ENCODE data around the gene GALNT11.

The GALNT11 gene

GRCh38 chr7:152090747-152091146 is 65.3 kb downstream of the GALNT11 start:
- no peak for FAIRE-seq
- no peak for TF ChIP-seq PAX5 (IDR thresholded peaks at IDR 0.05; ENCODE audit: insufficient read depth, low read length, severe bottlenecking)
- TF ChIP-seq POLR2A (IDR thresholded peaks at IDR 0.05; ENCODE audit: low read depth, low read length): no peak
- TF ChIP-seq TAF1 (IDR thresholded peaks at IDR 0.05; ENCODE audit: low read depth, low read length): no peak
- TF ChIP-seq SPI1 (IDR thresholded peaks at IDR 0.05; ENCODE audit: low read depth, low read length): no peak
- TF ChIP-seq POLR2AphosphoS5 (IDR thresholded peaks at IDR 0.05; ENCODE audit: low read depth, low read length): no peak
- no peak for TF ChIP-seq POU2F2 (IDR thresholded peaks at IDR 0.05; ENCODE audit: low read depth, low read length)
- no peak for DNase-seq (ENCODE audit: insufficient read length, low spot score)

- no peak for FAIRE-seq
- DNase-seq (ENCODE audit: insufficient read length, low spot score): no peak
- TF ChIP-seq POU2F2 (IDR thresholded peaks at IDR 0.05; ENCODE audit: low read depth, low read length) (no peak), TAF1 (IDR thresholded peaks at IDR 0.05; ENCODE audit: low read depth, low read length) (no peak), POLR2AphosphoS5 (IDR thresholded peaks at IDR 0.05; ENCODE audit: low read depth, low read length) (no peak), SPI1 (IDR thresholded peaks at IDR 0.05; ENCODE audit: low read depth, low read length) (no peak), PAX5 (IDR thresholded peaks at IDR 0.05; ENCODE audit: insufficient read depth, low read length, severe bottlenecking) (no peak), POLR2A (IDR thresholded peaks at IDR 0.05; ENCODE audit: low read depth, low read length) (no peak)
Observed at GRCh38 chr7:152093717-152094116, 68.2 kb downstream of the GALNT11 start.

- TF ChIP-seq POU2F2 (IDR thresholded peaks at IDR 0.05; ENCODE audit: low read depth, low read length) (no peak), SPI1 (IDR thresholded peaks at IDR 0.05; ENCODE audit: low read depth, low read length) (no peak), POLR2AphosphoS5 (IDR thresholded peaks at IDR 0.05; ENCODE audit: low read depth, low read length) (no peak), PAX5 (IDR thresholded peaks at IDR 0.05; ENCODE audit: insufficient read depth, low read length, severe bottlenecking) (no peak), POLR2A (IDR thresholded peaks at IDR 0.05; ENCODE audit: low read depth, low read length) (no peak), TAF1 (IDR thresholded peaks at IDR 0.05; ENCODE audit: low read depth, low read length) (no peak)
- FAIRE-seq (no peak), DNase-seq (ENCODE audit: insufficient read length, low spot score) (no peak)
Observed at GRCh38 chr7:152095771-152096170, 70.3 kb downstream of the GALNT11 start.

- FAIRE-seq (no peak), DNase-seq (ENCODE audit: insufficient read length, low spot score) (no peak)
- no peak for TF ChIP-seq PAX5 (IDR thresholded peaks at IDR 0.05; ENCODE audit: insufficient read depth, low read length, severe bottlenecking)
- no peak for TF ChIP-seq SPI1 (IDR thresholded peaks at IDR 0.05; ENCODE audit: low read depth, low read length)
- TF ChIP-seq TAF1 (IDR thresholded peaks at IDR 0.05; ENCODE audit: low read depth, low read length): no peak
- no peak for TF ChIP-seq POLR2A (IDR thresholded peaks at IDR 0.05; ENCODE audit: low read depth, low read length)
- no peak for TF ChIP-seq POU2F2 (IDR thresholded peaks at IDR 0.05; ENCODE audit: low read depth, low read length)
- TF ChIP-seq POLR2AphosphoS5 (IDR thresholded peaks at IDR 0.05; ENCODE audit: low read depth, low read length): no peak
Observed at GRCh38 chr7:152097330-152097729, 71.9 kb downstream of the GALNT11 start.

GRCh38 chr7:152103066-152103465 is 77.6 kb downstream of the GALNT11 start:
- no peak for DNase-seq (ENCODE audit: insufficient read length, low spot score)
- TF ChIP-seq PAX5 (IDR thresholded peaks at IDR 0.05; ENCODE audit: insufficient read depth, low read length, severe bottlenecking) (no peak), POLR2A (IDR thresholded peaks at IDR 0.05; ENCODE audit: low read depth, low read length) (no peak), POLR2AphosphoS5 (IDR thresholded peaks at IDR 0.05; ENCODE audit: low read depth, low read length) (no peak), TAF1 (IDR thresholded peaks at IDR 0.05; ENCODE audit: low read depth, low read length) (no peak), SPI1 (IDR thresholded peaks at IDR 0.05; ENCODE audit: low read depth, low read length) (no peak), POU2F2 (IDR thresholded peaks at IDR 0.05; ENCODE audit: low read depth, low read length) (no peak)
- FAIRE-seq: no peak

- TF ChIP-seq SPI1 (IDR thresholded peaks at IDR 0.05; ENCODE audit: low read depth, low read length) (no peak), TAF1 (IDR thresholded peaks at IDR 0.05; ENCODE audit: low read depth, low read length) (no peak), POLR2AphosphoS5 (IDR thresholded peaks at IDR 0.05; ENCODE audit: low read depth, low read length) (no peak), POLR2A (IDR thresholded peaks at IDR 0.05; ENCODE audit: low read depth, low read length) (no peak), PAX5 (IDR thresholded peaks at IDR 0.05; ENCODE audit: insufficient read depth, low read length, severe bottlenecking) (no peak), POU2F2 (IDR thresholded peaks at IDR 0.05; ENCODE audit: low read depth, low read length) (no peak)
- DNase-seq (ENCODE audit: insufficient read length, low spot score): no peak
- no peak for FAIRE-seq
Observed at GRCh38 chr7:152103691-152104090, 78.2 kb downstream of the GALNT11 start.

- no peak for DNase-seq (ENCODE audit: insufficient read length, low spot score)
- no peak for FAIRE-seq
- TF ChIP-seq SPI1 (IDR thresholded peaks at IDR 0.05; ENCODE audit: low read depth, low read length) (no peak), TAF1 (IDR thresholded peaks at IDR 0.05; ENCODE audit: low read depth, low read length) (no peak), PAX5 (IDR thresholded peaks at IDR 0.05; ENCODE audit: insufficient read depth, low read length, severe bottlenecking) (no peak), POLR2A (IDR thresholded peaks at IDR 0.05; ENCODE audit: low read depth, low read length) (no peak), POLR2AphosphoS5 (IDR thresholded peaks at IDR 0.05; ENCODE audit: low read depth, low read length) (no peak), POU2F2 (IDR thresholded peaks at IDR 0.05; ENCODE audit: low read depth, low read length) (no peak)
Observed at GRCh38 chr7:152105205-152105604, 79.7 kb downstream of the GALNT11 start.

- DNase-seq (ENCODE audit: insufficient read length, low spot score) (no peak), FAIRE-seq (no peak)
- TF ChIP-seq TAF1 (IDR thresholded peaks at IDR 0.05; ENCODE audit: low read depth, low read length) (no peak), POLR2A (IDR thresholded peaks at IDR 0.05; ENCODE audit: low read depth, low read length) (no peak), PAX5 (IDR thresholded peaks at IDR 0.05; ENCODE audit: insufficient read depth, low read length, severe bottlenecking) (no peak), POU2F2 (IDR thresholded peaks at IDR 0.05; ENCODE audit: low read depth, low read length) (no peak), POLR2AphosphoS5 (IDR thresholded peaks at IDR 0.05; ENCODE audit: low read depth, low read length) (no peak), SPI1 (IDR thresholded peaks at IDR 0.05; ENCODE audit: low read depth, low read length) (no peak)
Observed at GRCh38 chr7:152106990-152107389, 81.5 kb downstream of the GALNT11 start.

- DNase-seq (ENCODE audit: insufficient read length, low spot score) (no peak), FAIRE-seq (no peak)
- TF ChIP-seq POLR2A (IDR thresholded peaks at IDR 0.05; ENCODE audit: low read depth, low read length) (no peak), PAX5 (IDR thresholded peaks at IDR 0.05; ENCODE audit: insufficient read depth, low read length, severe bottlenecking) (no peak), POU2F2 (IDR thresholded peaks at IDR 0.05; ENCODE audit: low read depth, low read length) (no peak), SPI1 (IDR thresholded peaks at IDR 0.05; ENCODE audit: low read depth, low read length) (no peak), POLR2AphosphoS5 (IDR thresholded peaks at IDR 0.05; ENCODE audit: low read depth, low read length) (no peak), TAF1 (IDR thresholded peaks at IDR 0.05; ENCODE audit: low read depth, low read length) (no peak)
Observed at GRCh38 chr7:152107945-152108344, 82.5 kb downstream of the GALNT11 start.

GRCh38 chr7:152108359-152108758 is 82.9 kb downstream of the GALNT11 start:
- TF ChIP-seq PAX5 (IDR thresholded peaks at IDR 0.05; ENCODE audit: insufficient read depth, low read length, severe bottlenecking) (no peak), POU2F2 (IDR thresholded peaks at IDR 0.05; ENCODE audit: low read depth, low read length) (no peak), SPI1 (IDR thresholded peaks at IDR 0.05; ENCODE audit: low read depth, low read length) (no peak), POLR2AphosphoS5 (IDR thresholded peaks at IDR 0.05; ENCODE audit: low read depth, low read length) (no peak), POLR2A (IDR thresholded peaks at IDR 0.05; ENCODE audit: low read depth, low read length) (no peak), TAF1 (IDR thresholded peaks at IDR 0.05; ENCODE audit: low read depth, low read length) (no peak)
- no peak for FAIRE-seq

More at GRCh38 chr7:152108359-152108758, 82.9 kb downstream of the GALNT11 start:
- no peak for DNase-seq (ENCODE audit: insufficient read length, low spot score)

Measured in GM12891 (cell line).